GM23338 (cell line): Measurements from ENCODE around the gene HYAL1. TPM values are rescaled to one million over a fixed set of nuclear protein-coding genes. Genes with fewer than 3 reads are reported as not detected.

ENCODE experiments used
- ATAC-seq: fragments of 200-7000 bp; cut with Tn5 transposase; 3 replicates; pipeline ENCODE4 v1.9.1; 2020
- DNase-seq: peaks from one replicate; pipeline ENCODE4 v3.0.0-alpha.2; 2015; ENCODE audit warnings: low spot score
- H2AFZ ChIP-seq: fragments of 200-600 bp; sonication (generic); 2 replicates; pipeline ENCODE4 v1.8.0; 2016; ENCODE audit warnings: antibody characterized with exemption, mild to moderate bottlenecking, moderate library complexity
- H3F3A ChIP-seq: fragments of 200-600 bp; sonication (generic); replicated peaks from 2 replicates; pipeline ENCODE4 v1.8.0; 2017; ENCODE audit warnings: antibody characterized with exemption, mixed run types, low read depth
- H3K27ac ChIP-seq: fragments of 200-600 bp; sonication (generic); 2 replicates; pipeline ENCODE4 v1.6.1; 2016; ENCODE audit warnings: low read depth
- H3K27me3 ChIP-seq: fragments of 200-600 bp; sonication (generic); 2 replicates; pipeline ENCODE4 v1.8.0; 2016; ENCODE audit warnings: mild to moderate bottlenecking, mixed run types, moderate library complexity; ENCODE audit not compliant: insufficient read depth
- H3K36me3 ChIP-seq: fragments of 200-600 bp; sonication (generic); 2 replicates; pipeline ENCODE4 v1.8.0; 2016; ENCODE audit warnings: mild to moderate bottlenecking; ENCODE audit not compliant: insufficient read depth
- H3K4me1 ChIP-seq: fragments of 200-600 bp; sonication (generic); 2 replicates; pipeline ENCODE4 v1.8.0; 2016; ENCODE audit warnings: mild to moderate bottlenecking, moderate library complexity; ENCODE audit not compliant: insufficient read depth
- H3K4me2 ChIP-seq: fragments of 200-600 bp; sonication (generic); 2 replicates; pipeline ENCODE4 v1.7.1; 2017; ENCODE audit warnings: mixed run types
- H3K4me3 ChIP-seq: fragments of 200-600 bp; sonication (generic); 2 replicates; pipeline ENCODE4 v1.6.1; 2016; ENCODE audit warnings: mixed run types
- H3K79me2 ChIP-seq: fragments of 200-600 bp; sonication (generic); replicated peaks from 2 replicates; pipeline ENCODE4 v1.8.0; 2017; ENCODE audit warnings: mild to moderate bottlenecking; ENCODE audit not compliant: insufficient read depth
- H3K9me2 ChIP-seq: fragments of 200-600 bp; sonication (generic); 2 replicates; pipeline ENCODE4 v1.8.0; 2017; ENCODE audit not compliant: insufficient read depth
- H4K20me1 ChIP-seq: fragments of 200-600 bp; sonication (generic); replicated peaks from 2 replicates; pipeline ENCODE4 v1.8.0; 2017; ENCODE audit warnings: mild to moderate bottlenecking; ENCODE audit not compliant: insufficient read depth
- H3K27ac Mint-ChIP-seq: 2 replicates; pipeline ENCODE4 v1.8.0; 2020; ENCODE audit warnings: inconsistent platforms, mild to moderate bottlenecking, moderate library complexity, mixed read lengths
- H3K27me3 Mint-ChIP-seq: 3 replicates; pipeline ENCODE4 v1.8.0; 2022; ENCODE audit warnings: low read depth, mild to moderate bottlenecking, moderate library complexity, mixed read lengths, inconsistent platforms; ENCODE audit not compliant: insufficient read depth, poor library complexity
- H3K36me3 Mint-ChIP-seq: 3 replicates; pipeline ENCODE4 v1.8.0; 2021; ENCODE audit warnings: low read depth, mild to moderate bottlenecking, inconsistent platforms, moderate library complexity, mixed read lengths
- H3K4me1 Mint-ChIP-seq: 3 replicates; pipeline ENCODE4 v1.8.0; 2020; ENCODE audit warnings: mild to moderate bottlenecking, inconsistent platforms, mixed read lengths
- H3K4me3 Mint-ChIP-seq: 3 replicates; pipeline ENCODE4 v1.8.0; 2021; ENCODE audit warnings: moderate library complexity, mild to moderate bottlenecking, inconsistent platforms, mixed read lengths
- H3K9me3 Mint-ChIP-seq: 3 replicates; pipeline ENCODE4 v1.8.0; 2020; ENCODE audit warnings: moderate library complexity, mild to moderate bottlenecking, inconsistent platforms, mixed read lengths
- CREB1 ChIP-seq: fragments of 250-450 bp; sonication (Bioruptor Pico); IDR thresholded peaks from 2 replicates; pipeline ENCODE4 v1.5.0; 2020; ENCODE audit warnings: low read depth, mild to moderate bottlenecking, moderate library complexity
- CTCF ChIP-seq, 2 experiments: fragments of 200-600 bp in 1 of 2; sonication (generic) in 1 of 2; conservative IDR thresholded peaks; 2 replicates each; pipeline versions ENCODE4 v1.5.1 to v1.6.1; 2016 to 2017; ENCODE audit warnings: antibody characterized with exemption in 2 of 2, low read depth in 2 of 2, mild to moderate bottlenecking in 2 of 2, moderate library complexity in 1 of 2
- ETS1 ChIP-seq: IDR thresholded peaks from 2 replicates; pipeline ENCODE4 v1.6.1; 2016; ENCODE audit warnings: antibody characterized with exemption
- EZH2 ChIP-seq: fragments of 200-600 bp; sonication (generic); IDR thresholded peaks from one replicate; pipeline ENCODE4 v1.8.0; 2017; ENCODE audit warnings: antibody characterized with exemption, mild to moderate bottlenecking, low read depth; ENCODE audit not compliant: unreplicated experiment
- EZH2phosphoT487 ChIP-seq: fragments of 200-600 bp; sonication (generic); IDR thresholded peaks from one replicate; pipeline ENCODE4 v1.8.1; 2018; ENCODE audit warnings: antibody characterized with exemption; ENCODE audit not compliant: unreplicated experiment
- JUNB ChIP-seq: IDR thresholded peaks from one replicate; pipeline ENCODE4 v1.6.1; 2016; ENCODE audit warnings: antibody characterized with exemption; ENCODE audit not compliant: unreplicated experiment
- NANOG ChIP-seq: IDR thresholded peaks from 2 replicates; pipeline ENCODE4 v1.6.1; 2016; ENCODE audit warnings: antibody characterized with exemption, borderline replicate concordance
- POLR2AphosphoS5 ChIP-seq: IDR thresholded peaks from 2 replicates; pipeline ENCODE4 v1.6.1; 2016; ENCODE audit warnings: antibody characterized with exemption, low read depth
- REST ChIP-seq: IDR thresholded peaks from one replicate; pipeline ENCODE4 v1.6.1; 2018; ENCODE audit warnings: antibody characterized with exemption; ENCODE audit not compliant: unreplicated experiment
- STAT1 ChIP-seq: IDR thresholded peaks from one replicate; pipeline ENCODE4 v1.6.1; 2016; ENCODE audit warnings: antibody characterized with exemption; ENCODE audit not compliant: unreplicated experiment
- ZNF114 ChIP-seq: fragments of 250-450 bp; sonication (Bioruptor Pico); IDR thresholded peaks from 2 replicates; pipeline ENCODE4 v1.5.0; 2020; ENCODE audit warnings: mild to moderate bottlenecking, moderate library complexity
- ZNF331 ChIP-seq: fragments of 250-450 bp; sonication (Bioruptor Pico); IDR thresholded peaks from 2 replicates; pipeline ENCODE4 v1.5.0; 2020; ENCODE audit warnings: low read depth, mild to moderate bottlenecking, moderate library complexity
- polyA plus RNA-seq: library from polyadenylated mRNA; unstranded; fragments of >200 nt; fragmentation: Nextera tagmentation; extraction: Ambion mirVana; gene quantifications from 2 replicates; pipeline ENCODE4 v1.2.1, GENCODE V29; 2016
- total RNA-seq: library from RNA; depleted of rRNA; stranded (reverse); fragments of >200 nt; shearing (Covaris generic); gene quantifications from 2 replicates; pipeline ENCODE4 v1.2.3, GENCODE V29; 2014
- TF ChIP-seq, protein P1 (sequence below): fragments of 250-450 bp; sonication (Bioruptor Pico); IDR thresholded peaks from 2 replicates; pipeline ENCODE4 v1.5.0; 2020; ENCODE audit warnings: mild to moderate bottlenecking, moderate library complexity

HYAL1 gene
- total and polyA plus RNA-seq, 2 experiments from 2014 or later: 2.1 to 5.0 TPM

DNA sequence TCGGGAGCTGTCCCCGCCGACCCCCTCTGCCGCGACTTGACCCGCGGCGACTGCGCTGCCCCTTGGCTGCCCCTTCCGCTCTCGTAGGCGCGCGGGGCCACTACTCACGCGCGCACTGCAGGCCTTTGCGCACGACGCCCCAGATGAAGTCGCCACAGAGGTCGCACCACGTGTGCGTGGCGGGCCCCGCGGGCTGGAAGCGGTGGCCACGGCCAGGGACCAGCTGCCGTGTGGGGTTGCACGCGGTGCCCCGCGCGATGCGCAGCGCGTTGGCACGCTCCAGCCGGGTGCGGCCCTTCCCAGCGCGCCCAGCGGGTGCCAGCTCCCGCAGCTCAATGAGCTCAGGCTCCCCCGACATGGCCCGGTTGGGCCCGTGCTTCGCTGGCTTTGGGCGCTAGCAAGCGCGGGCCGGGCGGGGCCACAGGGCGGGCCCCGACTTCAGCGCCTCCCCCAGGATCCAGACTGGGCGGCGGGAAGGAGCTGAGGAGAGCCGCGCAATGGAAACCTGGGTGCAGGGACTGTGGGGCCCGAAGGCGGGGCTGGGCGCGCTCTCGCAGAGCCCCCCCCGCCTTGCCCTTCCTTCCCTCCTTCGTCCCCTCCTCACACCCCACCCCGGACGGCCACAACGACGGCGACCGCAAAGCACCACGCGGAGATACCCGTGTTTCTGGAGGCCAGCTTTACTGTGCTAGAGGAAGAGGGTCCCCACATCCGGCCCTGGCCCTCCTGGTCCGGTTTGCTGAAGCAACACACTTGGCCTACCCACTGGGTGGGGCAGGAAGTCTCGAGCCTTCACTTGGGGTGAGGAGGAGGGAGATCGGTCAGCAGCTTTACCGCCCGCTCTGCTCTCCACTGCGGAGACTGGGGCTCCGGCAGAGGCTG, 37.3 kb upstream of the HYAL1 start, which contains the start of gene RASSF1:
TSS of gene RASSF1 (minus strand) at position 389 of the 882 bp plus-strand sequence. CDS start at position 358, 31 bp downstream.
- no peaks in the 10 kb centered on the region for H3K9me2 ChIP-seq
- peak within 1 kb of the TSS; percentile 85 for H2AFZ ChIP-seq
- H3K27me3 ChIP-seq: peaks cover 66% of the 10 kb centered on the region
- Mint-ChIP-seq H3K27me3 (peaks cover 74% of the 10 kb centered on the region), H3K36me3 (no peaks in the 10 kb centered on the region; the same call in 2 of the 3 replicates), H3K4me3 (peak within 1 kb of the TSS; percentile 67), H3K9me3 (peaks cover 3% of the 10 kb centered on the region; the same call in 1 of the 3 replicates), H3K4me1 (peaks cover 29% of the 10 kb centered on the region), H3K27ac (no peak within 1 kb of the TSS)
- ATAC-seq: peak; percentile 18
- TF ChIP-seq ETS1 (0 out of 2 replicates have a peak, but pooled peaks have one; percentile 40), JUNB (no peak), ZNF331 (CRISPR knock-in tag) (no peak), EZH2 (no peak), NANOG (no peak), ZNF114 (CRISPR knock-in tag) (no peak), EZH2phosphoT487 (peak; percentile 64), REST (no peak), POLR2AphosphoS5 (peak; percentile 56; the same call in 1 of the 2 replicates), STAT1 (no peak), CTCF (conservative IDR thresholded peaks at IDR 0.05; ENCODE audit: low read depth in 2 of 2) (no peak), CREB1 (CRISPR knock-in tag) (no peak)
- TF ChIP-seq, protein P1, sequence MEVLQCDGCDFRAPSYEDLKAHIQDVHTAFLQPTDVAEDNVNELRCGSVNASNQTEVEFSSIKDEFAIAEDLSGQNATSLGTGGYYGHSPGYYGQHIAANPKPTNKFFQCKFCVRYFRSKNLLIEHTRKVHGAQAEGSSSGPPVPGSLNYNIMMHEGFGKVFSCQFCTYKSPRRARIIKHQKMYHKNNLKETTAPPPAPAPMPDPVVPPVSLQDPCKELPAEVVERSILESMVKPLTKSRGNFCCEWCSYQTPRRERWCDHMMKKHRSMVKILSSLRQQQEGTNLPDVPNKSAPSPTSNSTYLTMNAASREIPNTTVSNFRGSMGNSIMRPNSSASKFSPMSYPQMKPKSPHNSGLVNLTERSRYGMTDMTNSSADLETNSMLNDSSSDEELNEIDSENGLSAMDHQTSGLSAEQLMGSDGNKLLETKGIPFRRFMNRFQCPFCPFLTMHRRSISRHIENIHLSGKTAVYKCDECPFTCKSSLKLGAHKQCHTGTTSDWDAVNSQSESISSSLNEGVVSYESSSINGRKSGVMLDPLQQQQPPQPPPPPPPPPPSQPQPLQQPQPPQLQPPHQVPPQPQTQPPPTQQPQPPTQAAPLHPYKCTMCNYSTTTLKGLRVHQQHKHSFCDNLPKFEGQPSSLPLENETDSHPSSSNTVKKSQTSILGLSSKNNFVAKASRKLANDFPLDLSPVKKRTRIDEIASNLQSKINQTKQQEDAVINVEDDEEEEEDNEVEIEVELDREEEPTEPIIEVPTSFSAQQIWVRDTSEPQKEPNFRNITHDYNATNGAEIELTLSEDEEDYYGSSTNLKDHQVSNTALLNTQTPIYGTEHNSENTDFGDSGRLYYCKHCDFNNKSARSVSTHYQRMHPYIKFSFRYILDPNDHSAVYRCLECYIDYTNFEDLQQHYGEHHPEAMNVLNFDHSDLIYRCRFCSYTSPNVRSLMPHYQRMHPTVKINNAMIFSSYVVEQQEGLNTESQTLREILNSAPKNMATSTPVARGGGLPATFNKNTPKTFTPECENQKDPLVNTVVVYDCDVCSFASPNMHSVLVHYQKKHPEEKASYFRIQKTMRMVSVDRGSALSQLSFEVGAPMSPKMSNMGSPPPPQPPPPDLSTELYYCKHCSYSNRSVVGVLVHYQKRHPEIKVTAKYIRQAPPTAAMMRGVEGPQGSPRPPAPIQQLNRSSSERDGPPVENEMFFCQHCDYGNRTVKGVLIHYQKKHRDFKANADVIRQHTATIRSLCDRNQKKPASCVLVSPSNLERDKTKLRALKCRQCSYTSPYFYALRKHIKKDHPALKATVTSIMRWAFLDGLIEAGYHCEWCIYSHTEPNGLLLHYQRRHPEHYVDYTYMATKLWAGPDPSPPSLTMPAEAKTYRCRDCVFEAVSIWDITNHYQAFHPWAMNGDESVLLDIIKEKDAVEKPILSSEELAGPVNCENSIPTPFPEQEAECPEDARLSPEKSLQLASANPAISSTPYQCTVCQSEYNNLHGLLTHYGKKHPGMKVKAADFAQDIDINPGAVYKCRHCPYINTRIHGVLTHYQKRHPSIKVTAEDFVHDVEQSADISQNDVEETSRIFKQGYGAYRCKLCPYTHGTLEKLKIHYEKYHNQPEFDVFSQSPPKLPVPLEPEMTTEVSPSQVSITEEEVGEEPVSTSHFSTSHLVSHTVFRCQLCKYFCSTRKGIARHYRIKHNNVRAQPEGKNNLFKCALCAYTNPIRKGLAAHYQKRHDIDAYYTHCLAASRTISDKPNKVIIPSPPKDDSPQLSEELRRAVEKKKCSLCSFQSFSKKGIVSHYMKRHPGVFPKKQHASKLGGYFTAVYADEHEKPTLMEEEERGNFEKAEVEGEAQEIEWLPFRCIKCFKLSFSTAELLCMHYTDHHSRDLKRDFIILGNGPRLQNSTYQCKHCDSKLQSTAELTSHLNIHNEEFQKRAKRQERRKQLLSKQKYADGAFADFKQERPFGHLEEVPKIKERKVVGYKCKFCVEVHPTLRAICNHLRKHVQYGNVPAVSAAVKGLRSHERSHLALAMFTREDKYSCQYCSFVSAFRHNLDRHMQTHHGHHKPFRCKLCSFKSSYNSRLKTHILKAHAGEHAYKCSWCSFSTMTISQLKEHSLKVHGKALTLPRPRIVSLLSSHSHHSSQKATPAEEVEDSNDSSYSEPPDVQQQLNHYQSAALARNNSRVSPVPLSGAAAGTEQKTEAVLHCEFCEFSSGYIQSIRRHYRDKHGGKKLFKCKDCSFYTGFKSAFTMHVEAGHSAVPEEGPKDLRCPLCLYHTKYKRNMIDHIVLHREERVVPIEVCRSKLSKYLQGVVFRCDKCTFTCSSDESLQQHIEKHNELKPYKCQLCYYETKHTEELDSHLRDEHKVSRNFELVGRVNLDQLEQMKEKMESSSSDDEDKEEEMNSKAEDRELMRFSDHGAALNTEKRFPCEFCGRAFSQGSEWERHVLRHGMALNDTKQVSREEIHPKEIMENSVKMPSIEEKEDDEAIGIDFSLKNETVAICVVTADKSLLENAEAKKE (CRISPR knock-in tag): no peak
- DNase-seq: peak; percentile 76
- H3K4me3 ChIP-seq: peak within 1 kb of the TSS; percentile 65
- H3K4me1 ChIP-seq: peaks cover 22% of the 10 kb centered on the region
- H3K4me2 ChIP-seq: peak within 1 kb of the TSS; percentile 90
- peaks cover 8% of the 10 kb centered on the region for H4K20me1 ChIP-seq
- H3K27ac ChIP-seq: no peak within 1 kb of the TSS
- peaks cover 11% of the 10 kb centered on the region for H3K79me2 ChIP-seq
- no peaks in the 10 kb centered on the region for H3K36me3 ChIP-seq
- peaks cover 36% of the 10 kb centered on the region for H3F3A ChIP-seq
